Ascending aorta (tissue), 2 donors: ENCODE results near the gene LAMB1. TPM values are rescaled to one million over a fixed set of nuclear protein-coding genes. Genes with fewer than 3 reads are reported as not detected.

ENCODE experiments used
- DNase-seq, 2 donors: peaks; one replicate each; pipeline ENCODE4 v3.0.0-alpha.2; 2019; ENCODE audit warnings: low spot score in 2 of 2
- H3K27ac ChIP-seq, 2 donors: fragments of 200-600 bp; sonication (generic); one replicate each; pipeline ENCODE4 v1.5.1; 2016 to 2017; ENCODE audit warnings: mild to moderate bottlenecking in 1 of 2
- H3K27me3 ChIP-seq: fragments of 200-600 bp; sonication (generic); one replicate; pipeline ENCODE4 v1.5.1; 2017
- H3K36me3 ChIP-seq, 2 donors: fragments of 200-600 bp; sonication (generic); one replicate each; pipeline ENCODE4 v1.5.1; 2016
- H3K4me1 ChIP-seq, 2 donors: fragments of 200-600 bp; sonication (generic); one replicate each; pipeline ENCODE4 v1.5.1; 2016 to 2017; ENCODE audit warnings: mild to moderate bottlenecking in 1 of 2
- H3K4me3 ChIP-seq, 2 donors: fragments of 200-600 bp; sonication (generic); one replicate each; pipeline ENCODE4 v1.5.1; 2016 to 2017; ENCODE audit warnings: mild to moderate bottlenecking in 1 of 2
- H3K9me3 ChIP-seq, 2 donors: fragments of 200-600 bp; sonication (generic); one replicate each; pipeline ENCODE4 v1.5.1; 2016
- intact Hi-C: fragments of 100-400 bp; cut with DNase I; formaldehyde crosslinking; loops from one replicate; pipeline ENCODE4 v1.15.1; 2023
- total RNA-seq: library from RNA; depleted of rRNA; stranded (reverse); fragments of >200 nt; gene quantifications from one replicate; pipeline ENCODE4 v1.1.0, GENCODE V29; 2016
- TF ChIP-seq, protein P1 (sequence below), 3 experiments: fragments of 200-600 bp in 2 of 3; fragments of 450-650 bp in 1 of 3; sonication (generic) in 2 of 3; IDR thresholded peaks; one replicate each; pipeline ENCODE4 v1.5.1; 2016 to 2019; ENCODE audit warnings: antibody characterized with exemption in 3 of 3, mild to moderate bottlenecking in 1 of 3, moderate library complexity in 1 of 3

The LAMB1 gene
- 198 TPM for total RNA-seq

DNA sequence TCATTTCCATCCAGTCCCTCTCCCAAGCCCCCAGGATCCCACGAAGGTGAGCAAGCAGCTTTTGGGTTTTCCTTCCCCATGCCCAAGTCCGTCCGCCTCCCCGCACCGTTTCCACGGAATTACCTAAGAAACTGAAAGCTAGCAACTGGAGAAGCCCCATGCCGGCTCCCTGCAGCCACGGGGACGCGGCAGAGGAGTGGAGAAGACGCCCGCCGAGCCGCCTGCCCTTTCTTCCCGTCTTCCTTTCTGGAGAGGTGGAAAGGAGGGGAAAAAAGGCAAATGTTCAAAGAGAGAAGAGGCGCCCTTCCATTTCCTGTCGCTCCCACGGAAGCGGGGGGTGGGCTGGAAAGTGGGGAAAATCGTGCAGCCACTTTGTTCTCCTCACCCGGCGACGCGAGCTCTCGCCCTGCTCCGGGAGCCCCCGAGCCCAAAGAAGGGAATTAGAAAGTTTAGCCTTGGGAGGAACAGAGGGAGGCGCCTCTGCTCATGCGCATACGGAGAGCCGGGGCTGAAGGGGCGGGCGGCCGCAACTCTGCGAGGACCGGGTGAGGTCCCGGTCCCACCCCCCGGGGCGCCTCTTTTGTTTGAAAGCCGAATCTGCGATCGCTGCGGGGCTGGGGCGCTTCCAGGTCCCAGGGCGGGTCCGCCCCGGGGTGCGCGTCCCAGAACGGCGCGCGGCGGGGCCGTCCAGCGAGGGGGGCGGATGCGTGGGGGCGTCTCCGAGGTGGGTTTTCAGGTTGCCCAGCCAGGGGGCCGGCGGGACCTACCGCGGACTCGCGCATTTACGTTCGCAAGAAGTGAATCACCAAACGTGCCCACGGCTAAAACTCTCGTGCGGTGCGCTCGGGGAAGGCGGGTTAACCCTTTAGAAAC lies at the start of gene LAMB1:
TSS of gene LAMB1 (minus strand) at position 436 of the 873 bp plus-strand sequence. CDS start at position 160, 276 bp downstream.
- peak within 1 kb of the TSS; percentile 64 to 89 for H3K4me3 ChIP-seq
- peaks cover 0 to 17% of the 10 kb centered on the region in 2 donors for H3K4me1 ChIP-seq
- no peaks in the 10 kb centered on the region for H3K27me3 ChIP-seq
- TF ChIP-seq, protein P1, sequence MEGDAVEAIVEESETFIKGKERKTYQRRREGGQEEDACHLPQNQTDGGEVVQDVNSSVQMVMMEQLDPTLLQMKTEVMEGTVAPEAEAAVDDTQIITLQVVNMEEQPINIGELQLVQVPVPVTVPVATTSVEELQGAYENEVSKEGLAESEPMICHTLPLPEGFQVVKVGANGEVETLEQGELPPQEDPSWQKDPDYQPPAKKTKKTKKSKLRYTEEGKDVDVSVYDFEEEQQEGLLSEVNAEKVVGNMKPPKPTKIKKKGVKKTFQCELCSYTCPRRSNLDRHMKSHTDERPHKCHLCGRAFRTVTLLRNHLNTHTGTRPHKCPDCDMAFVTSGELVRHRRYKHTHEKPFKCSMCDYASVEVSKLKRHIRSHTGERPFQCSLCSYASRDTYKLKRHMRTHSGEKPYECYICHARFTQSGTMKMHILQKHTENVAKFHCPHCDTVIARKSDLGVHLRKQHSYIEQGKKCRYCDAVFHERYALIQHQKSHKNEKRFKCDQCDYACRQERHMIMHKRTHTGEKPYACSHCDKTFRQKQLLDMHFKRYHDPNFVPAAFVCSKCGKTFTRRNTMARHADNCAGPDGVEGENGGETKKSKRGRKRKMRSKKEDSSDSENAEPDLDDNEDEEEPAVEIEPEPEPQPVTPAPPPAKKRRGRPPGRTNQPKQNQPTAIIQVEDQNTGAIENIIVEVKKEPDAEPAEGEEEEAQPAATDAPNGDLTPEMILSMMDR (IDR thresholded peaks at IDR 0.05), result no peak
- peak in 1 of 2 donors; percentile 80 for DNase-seq
- intact Hi-C loops, result loop anchor here (2.0 to 10.0 kb wide), 5 partner anchors 64 to 258 kb away; partner anchors contain the start of genes CBLL1 and DLD
- H3K27ac ChIP-seq, result peak within 1 kb of the TSS; percentile 81 to 85
- no peaks in the 10 kb centered on the region for H3K9me3 ChIP-seq
- peaks cover 0 to under 1% of the 10 kb centered on the region in 2 donors for H3K36me3 ChIP-seq

DNA sequence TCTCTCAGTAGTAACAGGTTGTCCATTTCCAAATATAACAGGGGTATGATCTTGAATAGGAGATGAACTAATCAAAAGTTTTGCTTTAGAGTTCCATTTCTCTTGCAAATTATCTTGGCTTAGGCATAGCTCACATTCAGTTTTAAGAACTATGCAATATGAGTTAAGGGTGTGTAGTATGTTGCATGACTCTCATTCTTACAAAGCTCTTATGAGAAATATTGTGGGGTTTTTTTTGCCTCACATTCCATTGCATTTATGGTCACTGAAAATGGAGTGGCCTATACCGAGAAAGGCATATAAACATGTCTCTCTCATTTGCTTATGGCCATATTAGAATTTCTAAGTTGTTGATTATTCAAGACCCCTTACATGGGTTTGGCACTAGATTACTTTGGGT lies 48.5 kb upstream of the LAMB1 start:
- H3K36me3 ChIP-seq, result no peaks in the 10 kb centered on the region
- intact Hi-C loops, result no loop called here
- no peak overlapping the region for H3K27ac ChIP-seq
- H3K4me1 ChIP-seq, result no peaks in the 10 kb centered on the region
- no peak for DNase-seq
- TF ChIP-seq, protein P1 (IDR thresholded peaks at IDR 0.05), result no peak
- no peaks in the 10 kb centered on the region for H3K9me3 ChIP-seq
- no peaks in the 10 kb centered on the region for H3K27me3 ChIP-seq
- no peak overlapping the region for H3K4me3 ChIP-seq

DNA sequence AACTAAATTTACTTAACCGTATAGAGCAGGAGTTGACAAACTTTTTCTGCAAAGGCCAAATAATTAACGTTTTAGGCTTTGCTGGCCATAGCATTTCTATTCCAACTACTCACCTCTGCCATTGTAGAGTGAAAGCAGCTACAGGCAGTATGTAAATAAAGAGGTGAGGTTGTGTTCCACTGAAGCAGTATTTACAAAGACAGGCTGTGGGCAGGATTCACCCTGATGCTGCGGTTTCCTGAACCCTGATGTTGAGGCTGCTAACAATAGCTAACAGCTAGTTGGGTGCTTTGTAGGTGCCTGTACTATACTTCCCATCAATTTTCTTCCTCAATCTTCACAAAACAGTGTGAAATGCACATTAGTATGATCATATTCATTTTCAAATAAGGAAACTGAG lies 47.0 kb upstream of the LAMB1 start:
- H3K4me1 ChIP-seq, result no peaks in the 10 kb centered on the region
- TF ChIP-seq, protein P1 (IDR thresholded peaks at IDR 0.05), result no peak
- no peak overlapping the region for H3K4me3 ChIP-seq
- no peak for DNase-seq
- H3K27ac ChIP-seq, result no peak overlapping the region
- H3K27me3 ChIP-seq, result no peaks in the 10 kb centered on the region
- intact Hi-C loops, result no loop called here
- H3K36me3 ChIP-seq, result no peaks in the 10 kb centered on the region
- H3K9me3 ChIP-seq, result no peaks in the 10 kb centered on the region

DNA sequence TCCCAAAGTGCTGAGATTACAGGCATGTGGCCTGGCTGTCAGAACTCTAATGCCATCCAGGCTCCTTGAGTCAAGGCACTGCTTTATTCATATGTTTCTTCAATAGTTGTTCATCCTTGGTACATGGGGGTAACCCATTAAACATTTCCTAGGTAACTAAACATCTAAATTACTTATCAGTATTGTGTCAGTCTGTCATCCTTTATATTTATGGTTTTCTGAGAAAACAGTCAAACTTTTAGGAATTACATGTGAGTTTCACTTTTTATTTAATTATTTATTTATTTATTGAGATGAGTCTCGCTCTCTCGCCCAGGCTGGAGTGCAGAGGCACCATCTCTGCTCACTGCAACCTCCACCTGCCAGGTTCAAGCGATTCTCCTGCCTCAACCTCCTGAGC lies 45.5 kb upstream of the LAMB1 start:
- Histone ChIP-seq H3K27me3 (no peaks in the 10 kb centered on the region), H3K4me3 (no peak overlapping the region), H3K36me3 (no peaks in the 10 kb centered on the region), H3K9me3 (no peaks in the 10 kb centered on the region), H3K27ac (no peak overlapping the region), H3K4me1 (no peaks in the 10 kb centered on the region)
- TF ChIP-seq, protein P1 (IDR thresholded peaks at IDR 0.05), result no peak
- intact Hi-C loops, result no loop called here
- no peak for DNase-seq

DNA sequence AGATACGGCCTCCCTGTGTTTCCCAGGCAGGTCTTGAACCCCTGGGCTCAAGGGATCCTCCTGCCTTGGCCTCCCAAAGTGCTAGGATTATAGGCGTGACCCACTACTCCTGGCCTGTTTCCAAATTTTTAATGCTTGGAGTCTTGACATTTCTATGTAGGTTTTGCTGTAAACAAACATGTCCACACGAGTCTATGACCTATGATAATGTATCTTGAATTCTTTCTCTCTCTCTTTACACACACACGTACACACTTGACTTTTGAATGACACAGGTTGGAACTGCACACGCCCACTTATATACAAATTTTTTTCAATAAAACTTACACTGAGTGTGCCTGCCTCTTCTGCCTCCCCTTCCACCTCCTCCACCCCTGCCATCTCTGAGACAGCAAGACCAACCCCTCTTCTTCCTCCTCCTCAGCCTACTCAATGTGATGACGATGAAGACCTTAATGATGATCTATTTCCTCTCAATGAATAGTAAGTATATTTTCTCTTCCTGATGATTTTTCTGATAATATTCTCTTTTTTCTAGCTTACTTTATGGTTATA lies 44.1 kb upstream of the LAMB1 start:
- intact Hi-C loops, result no loop called here
- H3K36me3 ChIP-seq, result no peaks in the 10 kb centered on the region
- no peaks in the 10 kb centered on the region for H3K4me1 ChIP-seq
- TF ChIP-seq, protein P1 (IDR thresholded peaks at IDR 0.05), result no peak
- no peaks in the 10 kb centered on the region for H3K27me3 ChIP-seq
- DNase-seq, result no peak
- no peak overlapping the region for H3K27ac ChIP-seq
- H3K9me3 ChIP-seq, result no peaks in the 10 kb centered on the region
- no peak overlapping the region for H3K4me3 ChIP-seq
